GM12892 (cell line): ENCODE measurements around the gene HSF2.

Source experiments
- DNase-seq: peaks from one replicate; pipeline ENCODE4 v3.0.0; 2011; ENCODE audit not compliant: insufficient read length
- FAIRE-seq: peaks from 2 replicates; lab custom pipeline; 2011; peaks lifted over from hg19 to GRCh38; lab: Jason Lieb, UNC
- POLR2A ChIP-seq: IDR thresholded peaks from 2 replicates; pipeline ENCODE4 v1.6.1; 2011; ENCODE audit warnings: low read depth, low read length, control low read depth
- POLR2AphosphoS5 ChIP-seq: IDR thresholded peaks from 2 replicates; pipeline ENCODE4 v1.6.1; 2011; ENCODE audit warnings: low read depth, low read length, control low read depth
- TAF1 ChIP-seq: IDR thresholded peaks from 2 replicates; pipeline ENCODE4 v1.6.1; 2011; ENCODE audit warnings: low read depth, mild to moderate bottlenecking, control low read depth, low read length, borderline replicate concordance

The HSF2 gene

DNA sequence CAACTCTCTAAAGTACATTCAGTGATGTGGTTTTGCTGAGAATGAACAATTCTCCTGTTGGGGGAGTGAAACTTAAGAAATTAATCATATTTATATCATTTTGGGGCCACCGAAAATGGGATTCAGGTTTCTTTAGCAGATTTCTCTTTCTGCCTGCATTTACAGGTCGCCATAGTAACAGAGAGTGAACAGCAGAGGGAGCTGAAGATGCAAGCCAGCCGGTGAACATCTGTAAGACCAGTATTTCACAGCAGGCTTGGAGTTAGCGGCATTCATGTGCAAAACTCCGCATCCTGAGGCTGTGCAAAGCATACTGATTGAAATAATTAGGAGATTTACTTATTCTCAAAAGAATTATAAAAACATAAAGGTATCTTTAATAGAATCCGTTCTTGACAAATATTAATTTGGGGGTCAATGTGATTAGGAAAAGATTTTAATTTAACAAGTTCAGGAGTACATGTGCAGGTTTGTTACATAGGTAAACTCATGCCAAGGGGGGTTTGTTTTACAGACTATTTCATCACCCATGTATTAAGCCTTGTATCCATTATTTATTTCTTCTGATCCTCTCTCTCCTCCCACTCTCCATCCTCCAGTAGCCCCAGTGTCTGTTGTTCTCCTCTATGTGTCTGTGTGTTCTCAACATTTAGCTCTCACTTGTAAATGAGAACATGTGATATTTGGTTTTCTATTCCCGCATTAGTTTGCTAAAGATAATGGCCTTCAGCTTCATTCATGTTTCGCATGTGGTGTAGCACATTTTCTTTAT is 17.8 kb upstream of the HSF2 start:
- FAIRE-seq, result peak; percentile 30
- DNase-seq, result no peak
- no peak for TF ChIP-seq POLR2A
- TF ChIP-seq POLR2AphosphoS5, result no peak
- TF ChIP-seq TAF1, result no peak

DNA sequence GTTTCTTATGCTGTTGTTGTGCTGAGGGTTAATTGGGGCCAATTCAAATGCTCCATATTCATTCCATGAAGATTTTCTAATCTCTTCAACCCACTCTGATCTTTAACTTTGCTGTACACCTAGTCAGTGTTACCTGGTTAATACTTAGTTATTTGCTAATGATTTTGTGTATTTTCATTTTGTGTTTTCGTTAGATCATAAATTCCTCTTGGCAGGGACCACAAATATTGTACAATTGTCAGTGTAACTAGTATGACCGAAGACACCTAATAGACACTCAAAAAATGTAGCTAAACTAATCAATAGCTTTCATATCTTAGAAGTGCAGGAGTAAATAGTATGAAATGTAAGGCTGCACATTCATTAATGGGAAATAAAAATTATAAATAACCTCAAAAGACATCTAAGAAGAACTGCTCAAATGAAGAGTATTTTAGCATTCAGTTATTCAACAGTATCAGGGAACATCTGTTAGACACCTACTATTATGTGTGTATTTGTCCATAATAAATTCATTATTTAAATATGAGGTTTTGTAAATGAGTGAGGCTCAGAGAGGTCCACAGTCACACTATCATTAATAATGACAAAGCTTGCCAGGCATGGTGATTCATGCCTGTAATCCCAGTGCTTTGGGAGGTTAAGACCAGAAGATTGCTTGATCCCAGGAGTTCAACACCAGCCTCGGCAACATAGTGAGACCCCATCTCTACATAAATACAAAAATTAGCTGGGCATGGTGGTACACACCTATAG is 13.4 kb upstream of the HSF2 start:
- no peak for DNase-seq
- FAIRE-seq, result no peak
- TF ChIP-seq POLR2AphosphoS5, result no peak

DNA sequence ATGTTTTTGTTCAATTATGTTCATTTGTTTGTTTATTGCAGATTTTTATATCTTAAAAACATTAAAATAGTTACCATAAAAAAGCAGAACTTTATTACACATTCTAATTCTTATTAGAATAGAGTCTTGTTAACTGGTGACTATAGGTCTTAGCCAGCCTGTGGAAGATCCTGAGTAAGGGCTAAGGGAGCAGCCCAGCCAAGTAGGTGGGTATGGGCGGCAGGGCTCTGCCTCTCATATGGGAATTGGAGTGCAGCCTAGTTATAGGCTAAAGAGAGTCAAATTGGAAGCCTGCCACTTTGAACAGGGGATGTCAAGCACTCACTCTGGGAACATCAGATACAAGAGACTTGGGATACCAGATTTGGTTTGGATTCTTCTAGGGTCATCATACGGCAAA is 10.5 kb upstream of the HSF2 start:
- no peak for TF ChIP-seq TAF1
- TF ChIP-seq POLR2A, result no peak
- TF ChIP-seq POLR2AphosphoS5, result no peak
- DNase-seq, result no peak
- no peak for FAIRE-seq

DNA sequence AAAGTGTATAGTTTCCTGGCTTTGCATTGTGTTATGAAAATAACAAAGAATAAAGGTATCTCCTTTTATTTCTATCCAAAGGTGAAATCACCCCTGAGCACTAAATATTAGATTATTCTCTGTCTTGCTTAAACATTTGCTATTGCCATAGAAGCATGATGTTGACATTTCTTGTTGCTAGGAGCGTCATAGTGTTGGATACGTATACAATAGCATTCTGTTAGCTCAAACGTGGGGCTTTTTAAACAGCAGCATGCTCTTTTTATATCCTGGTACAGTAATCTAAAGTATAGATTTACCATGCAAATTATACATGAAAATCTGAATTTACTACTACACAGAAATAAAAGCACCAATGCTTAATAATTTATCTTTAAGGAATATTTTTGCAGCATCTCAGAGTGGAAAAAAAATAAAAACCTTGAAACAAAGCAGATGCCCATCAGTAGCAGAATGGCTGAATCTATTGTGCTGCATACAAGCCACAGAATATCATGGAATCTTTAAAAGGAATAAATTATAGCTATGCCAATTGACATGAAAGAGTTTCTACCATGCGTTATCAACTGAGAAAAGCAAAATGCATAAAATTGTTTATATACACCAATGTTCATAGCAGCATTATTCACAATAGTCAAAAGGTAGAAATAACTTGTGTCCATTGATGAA is 9.6 kb upstream of the HSF2 start:
- FAIRE-seq, result no peak
- TF ChIP-seq TAF1, result no peak
- no peak for TF ChIP-seq POLR2AphosphoS5
- TF ChIP-seq POLR2A, result no peak
- no peak for DNase-seq

DNA sequence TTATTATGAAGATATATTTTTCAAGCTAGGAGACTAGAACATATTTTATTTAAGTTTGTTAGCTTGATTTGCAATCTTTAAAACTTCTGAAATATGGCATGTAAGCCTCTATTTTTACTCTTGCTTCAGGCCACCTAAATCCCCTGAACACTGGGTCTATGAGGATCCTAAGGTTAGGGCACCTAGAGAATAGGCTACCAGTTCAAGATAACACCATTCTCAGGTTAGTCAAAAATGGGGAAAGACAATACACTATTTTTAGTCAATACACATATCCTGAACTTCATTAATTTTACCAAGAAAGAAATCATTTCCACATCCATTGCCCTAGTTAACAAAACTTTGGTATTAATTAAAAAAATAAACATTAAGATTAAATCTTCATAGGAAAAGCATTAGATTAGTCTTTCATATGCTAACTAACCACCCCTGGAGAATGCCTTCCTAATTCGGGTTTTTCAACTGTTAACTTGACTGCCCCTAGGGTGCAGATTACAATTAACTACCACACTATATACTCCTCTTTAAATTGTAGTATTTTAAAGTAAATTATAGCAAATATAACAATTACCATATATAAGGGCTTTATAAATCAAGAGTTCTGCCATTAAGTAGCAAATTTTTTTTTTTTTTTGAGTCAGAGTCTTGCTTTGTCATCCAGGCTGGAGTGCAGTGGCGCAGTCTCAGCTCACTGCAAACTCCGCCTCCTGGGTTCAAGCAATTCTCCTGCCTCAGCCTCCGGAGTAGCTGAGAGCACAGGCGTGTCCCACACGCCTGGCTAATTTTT is 6.7 kb upstream of the HSF2 start:
- TF ChIP-seq POLR2A (no peak), TAF1 (no peak), POLR2AphosphoS5 (no peak)
- DNase-seq (no peak), FAIRE-seq (no peak)

DNA sequence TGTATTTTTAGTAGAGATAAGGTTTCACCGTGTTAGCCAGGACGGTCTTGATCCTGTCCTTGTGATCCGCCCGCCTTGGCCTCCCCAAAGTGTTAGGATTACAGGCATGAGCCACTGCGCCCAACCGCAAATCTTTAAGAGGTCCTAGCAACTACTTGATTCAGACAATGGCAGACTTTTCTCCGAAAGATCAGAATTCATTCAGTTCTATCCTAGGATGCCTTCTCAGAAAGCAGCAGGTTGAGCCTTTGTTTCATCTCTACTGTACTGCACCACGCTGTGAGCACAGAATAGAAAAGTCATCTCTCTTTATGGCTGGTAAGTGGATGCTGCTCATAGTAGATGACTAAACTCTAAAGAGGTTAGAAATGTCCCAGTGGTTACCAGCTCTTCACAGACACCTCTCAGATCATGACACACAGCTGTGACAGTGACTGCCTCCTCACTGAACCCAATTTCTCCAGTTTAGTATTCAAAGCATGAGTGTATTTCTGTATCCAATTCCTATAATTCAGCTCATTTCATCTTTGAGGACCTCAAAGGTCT is 6.0 kb upstream of the HSF2 start:
- DNase-seq, result no peak
- no peak for FAIRE-seq
- TF ChIP-seq POLR2AphosphoS5 (no peak), POLR2A (no peak)

GRCh38 chr6:122394016-122394415 is 5.4 kb upstream of the HSF2 start:
- no peak for FAIRE-seq

DNA sequence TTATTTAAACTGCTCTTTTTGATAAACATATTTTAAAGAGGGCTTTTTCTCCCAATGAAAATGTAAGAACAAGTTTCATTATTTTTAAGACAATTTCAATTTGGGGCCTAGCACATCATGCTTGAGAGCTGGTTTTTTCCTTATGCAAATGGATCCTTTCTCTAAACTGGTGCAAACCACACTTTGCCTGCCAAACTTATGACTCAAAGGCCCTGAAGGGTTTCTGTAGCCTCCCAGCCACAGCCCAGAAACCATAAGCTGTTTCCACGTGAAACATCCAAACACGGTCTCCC is 451 bp upstream of the HSF2 start:
- TF ChIP-seq POLR2A, result no peak
- TF ChIP-seq TAF1, result no peak
- TF ChIP-seq POLR2AphosphoS5, result no peak
- FAIRE-seq, result no peak

More at GRCh38 chr6:122394016-122394415, 5.4 kb upstream of the HSF2 start:
- TF ChIP-seq POLR2AphosphoS5 (no peak), TAF1 (no peak), POLR2A (no peak)
- no peak for DNase-seq

GRCh38 chr6:122400121-122400450 is 634 bp downstream of the HSF2 start:
- DNase-seq (no peak), FAIRE-seq (peak; percentile 46)
- TF ChIP-seq POLR2A (no peak), TAF1 (no peak), POLR2AphosphoS5 (no peak)

More for the DNA sequence above, 451 bp upstream of the HSF2 start:
- no peak for DNase-seq

- no peak for FAIRE-seq
- TF ChIP-seq TAF1 (no peak), POLR2AphosphoS5 (no peak), POLR2A (no peak)
- DNase-seq, result no peak
Observed at GRCh38 chr6:122400462-122401089, 1.1 kb downstream of the HSF2 start.
